ENCODE measurements around the gene IQGAP2.

GRCh38 chr5:76729373-76730290 is 326.5 kb downstream of the IQGAP2 start:
- TF ChIP-seq SP1 (IDR thresholded peaks at IDR 0.05; ENCODE audit: low read depth, low read length) (no peak), MAFK (IDR thresholded peaks at IDR 0.05; ENCODE audit: low read depth, low read length) (no peak), GTF2F1 (IDR thresholded peaks at IDR 0.05; ENCODE audit: borderline replicate concordance, low read depth, low read length) (no peak), POLR2A (IDR thresholded peaks at IDR 0.05; ENCODE audit: control extremely low read depth in 1 of 2, low read depth in 2 of 2, low read length in 2 of 2) (no peak), MAX (IDR thresholded peaks at IDR 0.05) (no peak), EP300 (IDR thresholded peaks at IDR 0.05; ENCODE audit: borderline replicate concordance in 1 of 2, low read depth in 2 of 2, low read length in 2 of 2) (no peak), JUN (IDR thresholded peaks at IDR 0.05; ENCODE audit: low read depth, low read length) (no peak)
- TF ChIP-seq, protein P1, sequence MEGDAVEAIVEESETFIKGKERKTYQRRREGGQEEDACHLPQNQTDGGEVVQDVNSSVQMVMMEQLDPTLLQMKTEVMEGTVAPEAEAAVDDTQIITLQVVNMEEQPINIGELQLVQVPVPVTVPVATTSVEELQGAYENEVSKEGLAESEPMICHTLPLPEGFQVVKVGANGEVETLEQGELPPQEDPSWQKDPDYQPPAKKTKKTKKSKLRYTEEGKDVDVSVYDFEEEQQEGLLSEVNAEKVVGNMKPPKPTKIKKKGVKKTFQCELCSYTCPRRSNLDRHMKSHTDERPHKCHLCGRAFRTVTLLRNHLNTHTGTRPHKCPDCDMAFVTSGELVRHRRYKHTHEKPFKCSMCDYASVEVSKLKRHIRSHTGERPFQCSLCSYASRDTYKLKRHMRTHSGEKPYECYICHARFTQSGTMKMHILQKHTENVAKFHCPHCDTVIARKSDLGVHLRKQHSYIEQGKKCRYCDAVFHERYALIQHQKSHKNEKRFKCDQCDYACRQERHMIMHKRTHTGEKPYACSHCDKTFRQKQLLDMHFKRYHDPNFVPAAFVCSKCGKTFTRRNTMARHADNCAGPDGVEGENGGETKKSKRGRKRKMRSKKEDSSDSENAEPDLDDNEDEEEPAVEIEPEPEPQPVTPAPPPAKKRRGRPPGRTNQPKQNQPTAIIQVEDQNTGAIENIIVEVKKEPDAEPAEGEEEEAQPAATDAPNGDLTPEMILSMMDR (IDR thresholded peaks at IDR 0.05; ENCODE audit: control extremely low read depth in 1 of 3, insufficient read depth in 1 of 3, low read depth in 1 of 3, low read length in 3 of 3), result no peak
- TF ChIP-seq, protein P2, sequence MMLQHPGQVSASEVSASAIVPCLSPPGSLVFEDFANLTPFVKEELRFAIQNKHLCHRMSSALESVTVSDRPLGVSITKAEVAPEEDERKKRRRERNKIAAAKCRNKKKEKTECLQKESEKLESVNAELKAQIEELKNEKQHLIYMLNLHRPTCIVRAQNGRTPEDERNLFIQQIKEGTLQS (IDR thresholded peaks at IDR 0.05; ENCODE audit: insufficient read depth, low read depth, low read length), result no peak

All from H1 (cell line).